HT-29 (cell line): ENCODE measurements around the gene PAK4. TPM values are rescaled to one million over a fixed set of nuclear protein-coding genes. Genes with fewer than 3 reads are reported as not detected.
"Not testable (repeated sequence)": the region's sequence is repeated elsewhere in the genome, so short reads cannot be mapped to it uniquely, and the experiment has no call there.

Experiments
- DNase-seq: peaks from one replicate; pipeline ENCODE4 v3.0.0-alpha.2; 2015; ENCODE audit warnings: low spot score
- total RNA-seq: library from RNA; depleted of rRNA; stranded (reverse); fragments of >200 nt; shearing (Covaris generic); gene quantifications from 2 replicates; pipeline ENCODE4 v1.2.3, GENCODE V29; 2014

The PAK4 gene
- total RNA-seq, 1 experiment from 2014 or later: 46.5 TPM

- DNase-seq: no peak
Observed at GRCh38 chr19:39100500-39101166, 25.0 kb upstream of the PAK4 start.

DNA sequence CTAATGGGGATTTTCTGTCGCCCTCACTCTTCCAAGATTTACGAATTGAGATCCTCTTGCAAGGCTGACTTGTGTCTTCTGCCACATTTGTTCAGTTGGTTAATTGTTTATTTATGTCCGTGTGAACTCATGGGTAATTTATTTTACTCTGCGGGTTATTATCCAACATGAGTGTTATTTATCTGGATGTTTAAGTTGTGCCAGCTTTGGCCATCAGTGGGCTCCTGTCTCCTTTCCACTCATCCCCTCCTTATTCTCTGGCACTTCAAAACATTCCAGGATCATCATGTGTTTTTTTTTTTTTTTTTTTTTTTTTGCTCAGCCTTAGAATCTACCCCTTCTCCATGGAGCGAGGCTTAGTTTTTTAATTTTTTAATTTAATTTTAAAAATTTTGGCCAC lies 22.4 kb upstream of the PAK4 start:
- no peak for DNase-seq

DNA sequence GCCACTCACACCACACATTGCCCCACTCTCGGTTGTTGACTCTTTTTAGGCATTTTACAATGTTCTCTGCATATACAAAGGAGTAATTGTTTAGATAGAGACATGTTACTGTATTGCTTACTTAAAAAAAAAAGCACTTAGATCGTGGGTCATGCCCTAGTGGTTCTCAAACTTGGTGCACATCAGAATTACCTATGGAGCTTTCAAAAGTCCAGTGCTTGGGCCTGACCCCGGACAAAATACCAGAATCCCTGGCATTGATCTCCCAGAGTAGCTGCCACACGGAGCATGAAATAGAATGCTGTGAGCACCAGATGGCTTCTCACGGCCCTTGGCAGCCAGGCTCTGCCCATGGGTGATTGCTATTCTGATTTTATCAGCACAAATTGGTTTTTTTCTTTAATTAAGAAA lies 21.4 kb upstream of the PAK4 start:
- DNase-seq: no peak

GRCh38 chr19:39106194-39106593 lies 19.4 kb upstream of the PAK4 start:
- DNase-seq: no peak

DNA sequence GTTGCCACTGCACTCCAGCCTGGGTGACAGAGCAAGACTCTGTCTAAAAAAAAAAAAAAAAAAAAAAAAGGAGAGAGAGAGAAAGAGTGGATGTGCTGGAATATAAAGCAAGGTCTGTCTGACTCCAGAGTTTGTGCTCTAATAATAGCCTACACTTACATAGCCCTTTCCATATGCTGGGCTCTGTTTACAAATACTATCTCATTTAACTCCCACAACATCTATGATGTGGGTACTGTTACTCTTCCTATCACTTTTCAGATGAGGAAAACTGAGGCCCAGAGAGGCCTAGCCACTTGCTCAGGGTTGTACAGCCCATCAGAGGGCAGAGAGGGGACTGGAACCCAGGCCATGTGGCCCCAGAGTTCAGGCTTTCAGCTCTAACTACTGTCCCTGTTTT lies 15.9 kb upstream of the PAK4 start:
- DNase-seq: no peak

GRCh38 chr19:39110263-39110967 lies 15.2 kb upstream of the PAK4 start:
- DNase-seq: peak; percentile 93

DNA sequence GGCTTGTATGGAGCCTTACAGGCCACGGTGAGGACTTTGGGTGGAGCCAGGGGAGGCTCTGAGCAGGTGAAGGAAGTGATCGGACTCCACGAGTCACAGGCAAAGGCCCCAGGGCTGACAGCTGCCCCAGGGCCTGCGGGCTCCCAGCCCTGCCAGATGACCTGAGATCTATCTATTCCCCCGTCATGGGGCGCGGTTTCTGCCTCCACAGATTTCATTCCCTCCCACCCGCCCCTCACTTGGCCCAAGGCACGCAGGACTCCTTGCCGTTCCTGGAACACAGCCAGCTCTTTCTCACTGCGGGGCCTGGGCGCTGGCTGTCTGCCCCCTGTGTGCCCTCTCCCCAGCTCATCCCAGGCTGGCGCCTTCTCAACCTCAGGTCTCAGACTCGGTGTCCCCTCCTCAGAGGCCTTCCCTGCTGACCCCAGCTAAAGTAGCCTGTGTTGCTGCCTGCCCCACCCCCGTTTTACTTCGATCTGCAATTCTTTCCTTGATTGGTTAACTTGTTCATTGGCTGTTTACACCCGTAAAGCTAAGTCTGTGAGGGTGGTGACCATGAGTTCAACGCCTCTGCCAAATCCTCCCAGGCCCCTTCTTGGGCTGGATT lies 13.9 kb upstream of the PAK4 start:
- peak; percentile 35 for DNase-seq

DNA sequence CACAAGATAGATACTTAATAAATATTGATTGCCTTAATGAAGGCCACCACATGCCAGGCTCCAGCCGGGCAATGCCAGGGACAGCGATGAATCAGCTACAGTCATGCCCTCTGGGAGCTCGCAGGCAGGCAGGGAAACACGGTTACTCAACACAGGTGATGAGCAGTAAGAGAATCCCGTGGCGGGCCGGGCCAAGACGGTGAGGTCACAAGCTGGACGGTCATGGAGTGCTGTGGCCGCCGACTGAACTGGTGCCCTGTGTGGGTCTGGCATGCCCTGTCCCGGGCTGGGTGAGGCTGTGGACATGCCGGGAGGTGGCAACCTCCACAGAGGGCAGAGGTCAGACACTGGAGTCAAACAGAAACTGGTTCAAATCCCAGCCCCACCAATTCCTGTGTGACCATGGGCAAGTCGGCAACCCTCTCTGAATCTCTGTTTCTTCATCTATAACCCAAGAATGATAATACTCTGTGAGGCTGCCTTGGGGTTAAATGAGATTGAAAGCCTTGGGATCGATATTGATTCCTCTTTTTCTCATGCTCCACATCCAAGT lies 13.2 kb upstream of the PAK4 start:
- peak; percentile 47 for DNase-seq

- DNase-seq: no peak
Observed at GRCh38 chr19:39113199-39113598, 12.4 kb upstream of the PAK4 start.

DNA sequence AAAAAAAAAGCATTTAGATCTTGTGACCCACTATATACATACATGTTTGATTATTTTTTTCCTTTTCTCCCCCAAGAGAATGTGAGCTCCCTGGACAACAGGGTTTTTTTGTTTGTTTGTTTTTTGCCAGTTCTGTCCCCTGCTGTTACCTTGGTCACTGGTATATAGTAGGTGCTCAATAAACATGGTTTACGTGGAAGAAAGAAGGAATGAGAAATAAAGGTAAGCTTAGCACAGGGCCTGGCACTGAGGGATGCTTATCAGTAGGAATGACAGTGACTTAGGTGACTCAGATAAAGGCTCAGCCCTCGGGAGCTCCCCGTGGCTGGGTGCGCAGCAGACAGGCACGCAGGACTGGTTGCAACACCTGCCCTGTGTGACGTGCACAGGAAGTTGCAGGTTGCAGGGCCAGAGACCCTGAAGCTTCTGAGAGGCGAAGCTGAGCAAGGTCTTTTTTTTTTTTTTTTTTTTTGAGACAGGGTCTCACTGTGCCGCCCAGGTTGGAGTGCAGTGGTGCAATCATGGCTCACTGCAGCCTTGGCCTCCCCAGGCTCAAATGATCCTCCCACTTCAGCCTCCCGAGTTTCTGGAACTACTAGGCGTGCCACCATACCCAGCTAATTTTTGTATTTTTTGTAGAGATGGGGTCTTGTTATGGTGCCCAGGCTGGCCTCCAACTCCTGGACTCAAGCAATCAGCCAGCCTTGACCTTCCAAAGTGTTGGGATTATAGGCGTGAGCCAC lies 10.3 kb upstream of the PAK4 start:
- no peak for DNase-seq

GRCh38 chr19:39117023-39117422 lies 8.6 kb upstream of the PAK4 start:
- DNase-seq: not testable (repeated sequence)

DNA sequence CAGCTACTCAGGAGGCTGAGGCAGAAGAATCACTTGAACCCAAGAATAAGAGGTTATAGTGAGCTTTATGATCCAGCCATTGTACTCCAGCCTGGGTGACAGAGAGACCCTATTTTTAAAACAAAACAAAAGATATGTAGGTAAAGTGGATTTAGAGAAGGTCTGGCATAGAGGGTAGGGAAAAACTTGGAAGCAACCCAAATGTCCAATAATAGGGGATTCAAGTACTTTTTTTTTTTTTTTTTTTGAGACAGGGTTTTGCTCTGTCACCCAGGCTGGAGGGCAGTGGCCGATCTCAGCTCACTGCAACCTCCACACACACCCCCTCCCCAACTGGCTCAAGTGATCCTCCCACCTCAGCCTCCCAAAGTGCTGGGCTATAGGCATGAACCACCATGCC lies 5.8 kb upstream of the PAK4 start:
- no peak for DNase-seq

GRCh38 chr19:39122934-39123731 lies 2.5 kb upstream of the PAK4 start:
- no peak for DNase-seq

- no peak for DNase-seq
Observed at GRCh38 chr19:39124136-39124764, 1.3 kb upstream of the PAK4 start.

DNA sequence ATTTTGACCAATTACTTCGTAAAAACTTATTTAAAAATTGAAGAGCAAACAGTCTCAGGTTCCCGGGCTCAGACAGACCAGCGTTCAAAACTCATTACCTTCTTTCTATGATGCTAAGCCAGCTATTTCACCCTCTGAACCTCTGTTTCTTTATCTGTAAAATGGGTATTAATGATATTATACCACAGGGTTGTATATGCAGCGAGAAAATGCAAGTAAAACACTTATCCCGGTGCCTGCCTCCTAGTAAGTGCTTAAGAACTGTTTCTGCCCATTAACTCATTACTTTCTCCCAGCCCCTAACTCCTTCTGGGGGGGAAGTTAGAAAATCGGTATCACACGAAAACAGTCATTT lies 410 bp upstream of the PAK4 start:
- no peak for DNase-seq

DNA sequence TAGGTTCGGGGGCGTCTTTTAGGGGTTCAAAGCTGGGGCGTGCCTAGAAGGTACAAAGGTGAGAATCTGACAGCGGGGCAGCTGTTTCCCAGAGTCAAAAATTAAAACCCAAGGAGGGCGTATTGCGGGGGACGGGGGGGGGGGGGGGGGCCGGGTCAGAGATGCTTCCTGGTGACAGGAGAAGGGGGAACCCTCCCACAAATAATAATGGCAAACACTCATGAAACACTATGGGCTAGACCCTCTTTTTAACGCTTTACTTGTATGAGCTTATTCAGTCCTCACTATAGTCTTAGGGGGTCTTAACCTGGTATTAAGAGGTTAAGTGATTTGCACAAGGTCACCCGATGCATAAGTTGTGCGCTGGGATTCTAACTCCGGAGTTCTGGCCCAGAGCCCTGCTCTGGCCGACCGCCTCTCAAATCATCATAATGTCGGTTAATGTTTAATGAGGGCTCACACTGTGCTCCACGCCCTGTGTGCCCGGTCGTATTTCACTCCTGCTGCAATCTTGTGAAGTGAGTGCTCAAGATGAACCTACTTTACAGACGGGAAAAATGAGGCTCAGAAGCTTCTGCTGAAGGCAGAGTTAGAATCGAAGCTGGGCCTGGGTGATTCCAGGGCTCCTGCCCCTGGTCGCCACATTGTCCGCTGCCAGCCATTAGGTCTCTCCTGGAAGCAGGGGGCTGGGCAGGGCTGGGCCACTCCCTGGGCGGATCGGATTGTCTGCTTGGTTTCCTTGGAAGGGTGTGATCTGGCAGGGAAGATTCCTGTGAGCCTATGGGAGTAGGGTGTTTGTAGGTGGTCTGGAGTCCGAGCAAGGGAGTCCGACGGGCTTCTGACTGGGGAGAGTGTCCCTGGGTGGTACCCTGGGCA lies 964 bp downstream of the PAK4 start:
- DNase-seq: peak; percentile 97

DNA sequence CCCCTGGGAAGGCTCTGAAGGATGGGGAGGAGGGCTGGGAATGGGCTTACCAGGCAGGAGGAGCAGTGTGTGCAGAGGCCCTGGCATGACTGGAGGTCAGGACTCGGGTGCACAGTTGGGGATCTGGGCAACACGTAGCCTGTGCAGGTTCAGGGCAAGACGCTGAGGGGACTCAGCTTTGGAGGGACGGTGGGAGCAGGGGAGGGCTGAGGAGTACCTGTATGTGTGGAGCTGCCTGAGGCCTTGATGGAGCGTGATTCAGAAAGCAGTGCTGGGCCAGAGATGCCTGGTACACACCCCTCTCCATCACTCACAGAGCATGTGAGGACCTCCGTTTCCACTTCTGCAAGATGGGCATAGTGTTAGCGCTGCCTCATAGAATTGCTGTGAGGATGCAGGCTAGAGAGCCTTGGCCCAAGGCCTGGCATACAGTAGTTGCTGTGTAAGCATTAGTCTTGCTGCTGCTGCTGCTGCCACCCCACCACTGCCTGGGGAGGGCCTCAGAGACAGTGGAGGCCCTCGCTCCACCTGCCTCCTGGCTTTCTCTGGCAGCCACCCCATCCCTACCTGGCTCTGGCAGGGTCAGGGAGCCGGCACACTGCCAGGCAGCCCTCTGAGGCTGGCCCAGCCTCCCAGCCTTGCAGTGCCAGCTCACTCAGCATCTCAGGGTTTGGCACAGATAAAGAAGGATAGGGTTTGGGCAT lies 2.4 kb downstream of the PAK4 start:
- DNase-seq: no peak

DNA sequence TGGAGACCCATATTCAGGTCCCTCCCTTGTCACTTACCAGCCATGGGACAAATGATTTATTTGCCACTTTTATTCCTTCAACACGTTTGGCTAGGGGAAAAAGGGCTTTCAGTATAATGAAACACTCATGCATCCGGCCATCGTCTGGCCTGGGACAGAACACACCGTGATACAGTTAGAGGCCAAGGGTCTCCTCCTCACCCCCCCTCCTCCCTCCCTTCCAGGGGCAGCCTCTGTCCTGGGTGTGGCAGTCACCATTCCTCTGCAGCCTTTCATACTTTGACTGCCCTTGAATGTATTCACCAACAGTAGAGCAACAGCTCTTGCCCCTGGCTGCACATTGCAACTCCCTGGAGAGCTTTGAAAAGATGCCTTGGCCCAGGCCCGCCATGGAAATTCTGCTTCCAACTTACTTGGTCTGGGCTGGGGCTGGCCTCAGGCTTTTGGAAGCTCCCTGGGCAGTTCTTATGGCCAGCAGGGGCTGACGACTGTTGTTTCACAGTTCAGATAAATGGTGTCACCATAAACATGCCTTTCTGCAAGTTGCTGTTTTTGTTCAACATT lies 3.0 kb downstream of the PAK4 start:
- DNase-seq: no peak

GRCh38 chr19:39129116-39129515 lies 3.5 kb downstream of the PAK4 start:
- DNase-seq: no peak
